GM19455 (cell line): ENCODE results near the gene SH3BGRL.
"Not testable (repeated sequence)": the region's sequence is repeated elsewhere in the genome, so short reads cannot be mapped to it uniquely, and the experiment has no call there.

Source experiments
- ATAC-seq: cut with Tn5 transposase; IDR thresholded peaks from one replicate; pipeline ENCODE4 v1.9.1; 2021; ENCODE audit not compliant: unreplicated experiment

The SH3BGRL gene

DNA sequence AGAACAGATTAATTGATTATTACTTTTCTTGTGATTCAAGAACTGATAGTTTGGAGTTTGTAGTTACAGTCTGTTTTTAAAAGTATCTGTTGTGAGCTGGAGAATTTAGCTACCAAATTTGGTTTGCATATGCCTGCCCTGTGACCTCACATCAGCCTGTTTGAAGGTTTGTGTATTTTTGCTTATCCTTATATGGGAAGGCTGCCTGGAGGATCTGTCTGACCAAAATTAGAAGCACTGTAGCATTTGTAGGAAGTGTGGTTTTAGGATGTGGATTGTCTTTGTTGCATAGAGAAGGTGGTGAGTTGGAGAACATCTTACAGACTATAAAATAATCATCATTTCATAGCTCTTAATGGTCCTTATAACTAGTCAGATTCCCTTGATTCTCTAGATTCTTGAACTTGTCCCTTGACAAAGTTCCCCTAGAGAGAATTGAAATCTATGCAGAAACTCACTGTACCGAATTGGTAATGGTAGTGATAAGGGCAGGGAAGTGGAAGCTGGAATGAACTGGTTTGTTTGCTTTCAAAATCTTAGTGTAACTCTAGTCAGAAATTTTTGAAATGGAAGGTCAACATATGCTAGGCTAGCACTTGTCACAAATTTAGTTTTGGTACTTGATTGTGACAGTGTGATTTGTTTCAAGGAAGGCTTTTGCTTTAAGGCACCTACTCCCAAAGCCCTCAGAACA, 57.3 kb downstream of the SH3BGRL start:
- no peak for ATAC-seq

DNA sequence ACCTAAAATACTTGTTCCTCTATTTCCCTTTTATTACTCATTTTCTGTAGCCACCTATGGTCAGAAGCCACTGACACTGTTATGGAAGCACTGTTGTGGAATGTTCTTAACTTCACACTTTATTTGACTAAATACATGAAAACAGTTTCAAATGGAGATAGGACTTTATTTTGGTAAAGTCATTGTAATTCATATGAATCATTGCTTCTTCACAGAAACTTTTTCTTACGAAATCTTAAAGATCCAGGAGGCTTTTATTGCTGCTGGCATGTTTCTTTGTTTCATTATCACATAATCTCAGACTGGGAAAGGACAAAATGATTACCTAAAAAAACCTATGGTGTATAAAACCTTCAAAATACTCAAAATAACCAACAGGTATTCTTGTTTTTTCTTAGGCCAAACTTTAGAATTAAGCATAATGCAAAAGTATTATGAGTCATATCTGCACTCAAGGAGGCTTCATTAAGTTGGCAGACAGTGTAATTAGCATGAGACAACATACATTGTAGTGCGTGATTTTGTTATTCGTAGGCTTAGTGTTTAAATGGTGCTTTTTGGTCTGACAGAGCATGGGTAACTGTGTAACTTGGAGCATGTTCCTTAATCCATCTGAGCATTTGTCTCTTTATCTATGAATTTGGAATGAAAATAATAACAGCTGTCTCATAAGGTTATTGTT, 58.0 kb downstream of the SH3BGRL start:
- no peak for ATAC-seq

DNA sequence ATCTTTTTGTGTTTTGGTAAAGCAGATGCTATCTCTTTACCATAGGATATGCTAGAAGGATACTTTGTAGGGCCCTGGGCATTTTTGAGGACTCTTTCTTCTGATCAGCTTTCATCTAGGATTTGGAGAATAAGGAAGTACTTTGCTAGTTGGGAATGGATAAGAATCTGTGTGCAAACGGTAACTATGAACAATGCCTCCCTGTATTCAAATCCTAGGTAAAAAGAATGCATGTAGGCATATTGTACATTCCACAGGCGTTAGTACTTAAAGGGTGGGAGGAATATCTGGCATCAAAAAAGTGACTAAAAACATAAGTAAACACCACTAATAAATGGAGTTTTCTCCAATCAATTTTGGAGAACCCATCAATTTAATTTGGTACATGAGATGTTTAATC, 59.7 kb downstream of the SH3BGRL start:
- ATAC-seq = no peak

DNA sequence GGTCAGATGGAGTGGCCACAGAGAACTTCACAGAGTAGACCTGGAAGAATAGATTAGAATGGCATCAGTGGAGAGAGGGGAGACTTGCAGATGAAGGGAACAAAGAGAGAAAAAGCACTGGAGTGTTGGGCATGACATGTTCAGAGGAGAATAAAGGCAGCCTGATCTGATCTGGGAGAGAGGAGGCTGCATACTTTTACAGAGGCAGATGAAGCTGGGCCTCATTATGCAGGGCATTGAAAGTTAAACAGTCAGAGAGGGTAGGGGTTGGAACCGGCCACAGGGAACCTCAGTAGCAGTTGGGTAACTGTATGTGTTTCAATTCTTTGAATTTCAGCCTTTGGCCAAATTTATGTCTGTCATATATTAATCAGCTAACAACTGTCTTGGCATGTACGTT, 61.2 kb downstream of the SH3BGRL start:
- no peak for ATAC-seq

DNA sequence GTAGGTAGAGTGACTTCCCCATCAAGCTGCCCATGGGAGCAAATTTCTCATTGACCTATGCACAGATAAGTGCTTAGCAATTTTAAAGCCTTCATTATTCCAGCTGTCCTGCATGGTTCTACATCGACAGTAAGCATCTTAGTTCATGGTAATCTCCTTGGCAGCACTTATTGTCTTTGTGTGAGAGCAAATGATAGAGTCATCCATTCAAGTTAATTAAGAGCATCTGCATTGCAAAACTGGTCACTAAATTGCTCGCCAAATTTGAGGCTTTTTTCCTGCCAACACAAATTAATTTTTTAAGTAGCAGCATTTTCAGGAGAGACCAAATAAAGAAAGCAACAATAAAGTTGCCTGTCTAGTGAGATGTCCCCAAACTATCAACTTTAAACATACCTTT, 76.7 kb downstream of the SH3BGRL start:
- ATAC-seq = no peak

DNA sequence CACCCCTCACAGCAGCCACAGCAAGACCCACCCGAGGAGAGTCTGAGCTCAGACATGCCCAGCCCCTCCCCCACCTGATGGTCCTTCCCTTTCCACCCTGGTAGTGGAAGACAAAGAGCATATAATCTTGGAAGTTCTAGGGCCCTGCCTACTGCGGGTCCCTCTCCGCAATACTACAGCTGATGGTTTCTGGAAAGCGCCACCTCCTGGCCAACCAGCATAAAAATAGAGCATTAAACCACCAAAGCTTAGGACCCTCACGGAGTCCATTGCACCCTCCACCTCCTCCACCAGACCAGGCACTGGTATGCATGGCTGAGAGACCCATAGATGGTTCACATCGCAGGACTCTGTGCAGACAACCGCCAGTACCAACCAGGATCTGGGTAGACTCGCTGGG, 78.2 kb downstream of the SH3BGRL start:
- ATAC-seq = no peak

DNA sequence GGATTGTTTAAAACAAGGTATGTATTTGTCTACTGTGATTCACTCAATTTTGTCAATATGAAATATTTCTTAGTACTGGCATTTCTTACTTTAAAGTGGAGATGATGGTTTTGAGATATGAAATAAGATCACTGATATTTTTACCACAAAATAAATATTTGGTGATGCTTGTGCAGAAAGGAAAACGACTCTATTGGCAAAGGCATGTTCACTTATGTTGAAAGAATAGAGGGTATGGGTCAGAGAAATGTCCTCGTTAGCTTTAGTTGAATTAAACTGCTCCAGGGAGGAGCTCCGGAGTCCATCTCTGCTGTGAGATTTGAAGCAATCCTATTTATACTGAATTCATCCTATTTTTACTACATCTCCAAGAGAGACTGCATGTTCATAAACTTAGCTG, 84.2 kb downstream of the SH3BGRL start:
- no peak for ATAC-seq

DNA sequence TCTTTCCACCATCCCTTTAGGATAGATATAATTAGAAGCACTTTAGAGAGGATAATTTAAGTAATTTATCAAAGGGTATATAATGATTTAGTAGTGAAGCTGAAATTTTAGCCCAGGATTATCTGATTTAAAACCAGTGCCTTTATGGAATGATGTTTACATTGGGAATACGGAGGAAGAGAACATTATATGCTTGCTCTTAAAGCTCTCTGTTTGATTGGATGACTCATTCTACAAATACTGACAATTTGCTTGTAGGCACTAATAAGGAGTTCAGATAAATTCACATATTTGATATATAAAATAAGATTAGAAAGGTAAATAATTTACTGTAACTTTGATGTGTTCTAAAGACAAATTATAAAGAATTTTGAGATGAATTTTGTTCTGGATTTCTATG, 84.7 kb downstream of the SH3BGRL start:
- ATAC-seq = no peak

DNA sequence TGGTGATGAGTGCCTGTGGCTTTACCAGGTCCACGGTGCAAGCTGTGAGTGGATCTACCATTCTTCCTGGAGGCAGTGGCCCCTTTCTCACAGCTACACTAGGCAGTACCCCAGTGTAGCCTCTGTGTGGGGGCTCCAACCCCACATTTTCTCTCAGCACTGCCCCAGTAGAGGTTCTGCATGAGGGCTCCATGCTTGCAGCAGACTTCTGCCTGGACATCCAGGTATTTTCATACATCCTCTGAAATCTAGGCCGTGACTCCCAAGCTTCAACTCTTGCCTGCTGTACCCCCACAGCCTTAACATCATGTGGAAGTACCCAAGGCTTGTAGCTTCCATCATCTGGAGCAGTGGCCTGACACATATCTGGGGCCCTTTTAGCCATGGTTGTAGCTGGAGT, 90.1 kb downstream of the SH3BGRL start:
- no peak for ATAC-seq

DNA sequence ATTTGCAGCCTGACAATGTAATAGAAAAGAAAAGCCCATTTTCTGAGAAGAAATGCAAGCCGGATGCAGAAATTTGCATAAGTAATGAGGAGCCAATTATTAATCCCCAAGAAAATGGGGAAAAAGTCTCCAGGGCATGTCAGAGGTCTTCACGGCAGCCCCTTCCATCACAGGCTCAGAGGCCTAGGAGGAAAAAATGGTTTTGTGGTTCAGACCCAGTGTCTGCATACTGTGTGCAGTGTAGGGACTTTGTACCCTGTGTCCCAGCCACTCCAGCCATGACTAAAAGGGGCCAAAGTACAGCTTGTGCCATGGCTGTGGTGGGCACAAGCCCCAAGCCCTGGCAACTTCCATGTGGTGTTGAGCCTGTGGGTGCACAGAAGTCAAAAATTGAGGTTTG, 92.2 kb downstream of the SH3BGRL start:
- no peak for ATAC-seq

DNA sequence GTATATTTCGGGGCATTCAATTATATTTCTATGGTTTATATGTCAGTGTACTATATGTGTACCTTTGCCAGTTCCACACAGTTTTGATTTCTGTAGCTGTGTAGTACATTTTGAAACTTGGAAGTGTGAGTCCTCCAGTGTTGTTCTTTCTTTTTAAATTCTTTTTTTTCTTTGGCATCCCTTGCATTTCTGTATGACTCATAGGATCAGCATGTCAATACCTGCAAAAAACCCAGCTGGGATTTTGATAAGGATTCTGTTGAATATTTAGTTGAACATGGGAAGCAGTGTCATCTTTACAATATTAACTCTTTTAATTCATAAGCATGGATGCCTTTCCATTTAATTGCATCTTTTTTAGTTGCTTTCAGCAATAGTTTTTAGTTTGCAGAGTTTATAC, 100.0 kb downstream of the SH3BGRL start:
- no peak for ATAC-seq

DNA sequence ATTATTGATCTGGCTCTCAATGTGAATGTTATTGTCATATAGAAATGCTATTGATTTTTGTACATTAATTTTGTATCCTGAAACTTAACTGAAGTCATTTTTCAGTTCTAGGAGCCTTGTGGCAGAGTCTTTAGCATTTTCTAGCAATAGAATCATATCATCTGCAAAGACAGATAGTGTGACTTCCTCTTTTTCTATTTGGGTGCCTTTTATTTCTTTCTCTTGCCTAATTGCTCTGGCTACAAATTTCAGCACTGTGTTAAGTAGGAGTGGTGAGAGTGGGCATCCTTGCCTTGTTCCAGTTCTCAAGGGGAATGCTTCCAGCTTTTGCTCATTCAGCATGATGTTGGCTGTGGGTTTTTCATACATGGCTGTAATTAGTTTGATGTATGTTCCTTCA, 102.7 kb downstream of the SH3BGRL start:
- no peak for ATAC-seq

DNA sequence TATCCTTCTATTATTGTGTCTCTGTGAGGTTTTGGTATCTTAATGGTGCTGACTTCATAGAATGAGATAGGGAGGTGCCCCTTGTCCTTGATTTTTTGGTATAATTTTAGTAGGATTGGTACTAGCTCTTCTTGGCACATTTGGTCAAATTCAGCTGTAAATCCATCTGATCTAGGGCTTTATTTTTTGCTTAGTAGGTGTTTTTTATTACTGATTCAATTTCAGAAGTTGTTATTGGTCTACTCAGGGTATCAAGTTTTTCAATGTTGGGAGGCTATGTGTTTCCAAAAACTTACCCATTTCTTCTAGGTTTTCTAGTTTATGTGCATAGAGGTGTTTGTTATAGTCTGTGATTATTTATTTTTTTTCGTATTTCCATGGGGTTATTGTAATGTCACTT, 103.3 kb downstream of the SH3BGRL start:
- no peak for ATAC-seq

DNA sequence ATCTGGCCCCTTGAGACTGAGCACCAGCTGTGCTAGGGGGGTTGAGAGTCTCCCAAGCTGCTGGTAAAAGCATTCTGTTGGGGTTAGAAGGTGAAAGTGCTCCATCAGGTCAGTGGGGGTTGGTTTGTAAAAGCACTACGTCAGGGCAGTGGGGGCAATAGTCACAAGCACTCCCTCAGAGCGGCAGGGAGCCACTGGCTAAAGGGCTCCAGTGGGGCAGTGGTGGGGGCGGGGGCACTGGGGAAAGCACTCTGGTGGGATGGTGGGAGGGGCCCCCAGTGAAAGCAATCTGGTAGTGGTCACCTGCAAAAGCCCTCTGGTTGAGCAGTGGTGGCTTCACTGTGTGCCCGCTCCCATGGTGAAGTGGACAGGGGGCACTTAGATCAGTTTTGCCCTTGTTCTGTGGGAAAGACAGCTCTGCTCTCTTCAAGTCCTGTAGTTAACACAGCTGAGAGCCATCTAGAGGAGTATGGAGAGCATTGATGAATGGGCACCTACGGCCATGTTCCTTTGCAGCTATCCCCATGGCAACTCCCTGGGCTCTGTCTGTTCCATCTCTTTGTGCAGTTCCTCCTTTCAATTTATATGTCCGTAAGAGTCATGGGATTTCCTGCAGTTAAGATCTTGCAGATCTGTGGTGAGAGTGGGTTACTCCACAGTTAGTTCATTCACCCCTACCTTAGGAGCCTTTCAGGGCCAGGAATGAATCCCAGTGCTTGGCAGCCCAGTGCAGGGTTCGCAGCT, 106.4 kb downstream of the SH3BGRL start:
- no peak for ATAC-seq

DNA sequence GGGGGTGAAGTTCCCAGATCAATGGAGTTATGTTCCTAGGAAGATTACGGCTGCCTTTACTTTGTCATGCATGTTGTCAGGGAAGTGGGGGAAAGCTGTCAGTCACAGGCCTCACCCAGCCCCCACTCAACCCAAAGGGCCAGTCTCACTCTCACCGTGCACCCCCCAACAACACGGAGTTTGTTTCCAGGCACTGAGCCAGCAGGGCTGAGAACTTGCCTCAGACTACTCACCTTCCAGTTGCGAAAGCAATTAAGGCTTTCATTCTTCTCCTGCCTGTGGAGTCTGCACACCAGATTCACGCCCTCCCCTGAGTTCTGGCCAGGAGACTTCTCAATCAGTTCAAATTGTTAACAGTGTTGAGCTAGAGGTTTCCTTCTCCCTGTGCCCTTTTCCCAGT, 114.3 kb downstream of the SH3BGRL start:
- no peak for ATAC-seq

DNA sequence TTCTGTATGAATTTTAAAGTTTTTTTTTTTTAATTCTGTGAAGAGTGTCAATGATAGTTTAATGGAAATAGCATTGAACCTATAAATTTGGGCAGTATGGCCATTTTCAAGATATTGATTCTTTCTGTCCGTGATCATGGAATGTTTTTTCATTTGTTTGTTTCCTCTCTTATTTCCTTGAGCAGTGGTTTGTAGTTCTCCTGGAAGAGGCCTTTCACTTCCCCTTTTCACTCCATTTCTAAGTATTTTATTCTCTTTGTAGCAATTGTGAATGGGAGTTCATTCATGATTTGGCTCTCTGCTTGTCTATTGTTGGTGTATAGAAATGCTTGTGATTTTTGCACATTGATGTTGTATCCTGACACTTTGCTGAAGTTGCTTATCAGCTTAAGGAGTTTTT, 129.8 kb downstream of the SH3BGRL start:
- ATAC-seq = not testable (repeated sequence)

DNA sequence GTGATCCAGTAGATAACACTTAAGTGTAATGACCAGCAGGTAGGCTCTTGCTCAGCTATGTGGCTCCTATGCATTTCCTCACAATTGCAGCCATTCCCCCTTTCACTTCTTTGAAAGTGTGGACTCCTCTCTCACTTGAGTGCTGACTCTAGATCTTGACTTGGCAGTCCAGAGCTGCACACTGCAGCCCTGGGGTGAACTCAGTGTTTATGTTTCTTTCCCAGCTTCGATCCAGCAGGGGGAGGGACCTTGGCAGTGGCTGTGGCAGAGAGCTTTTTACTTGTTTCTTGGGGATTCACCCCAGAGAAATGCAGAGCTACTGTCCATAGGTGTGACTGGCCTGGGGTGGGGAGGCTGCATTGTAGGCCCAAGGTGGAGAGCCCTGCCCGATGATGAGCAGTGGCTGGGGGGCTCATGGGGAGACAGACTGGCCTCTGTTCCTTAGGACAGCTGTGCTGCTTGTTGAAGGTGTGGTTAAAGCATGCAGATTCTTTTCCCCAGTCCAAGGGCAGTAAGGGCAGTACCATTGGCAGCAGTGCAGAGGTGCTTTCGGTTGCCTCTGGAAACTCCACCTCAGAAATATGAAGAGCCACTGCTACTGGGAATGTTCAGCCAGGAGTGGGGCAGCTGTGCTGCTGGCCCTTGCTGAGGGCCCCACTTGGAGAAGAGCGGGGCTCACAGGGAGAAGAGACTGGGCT, 134.7 kb downstream of the SH3BGRL start:
- no peak for ATAC-seq

DNA sequence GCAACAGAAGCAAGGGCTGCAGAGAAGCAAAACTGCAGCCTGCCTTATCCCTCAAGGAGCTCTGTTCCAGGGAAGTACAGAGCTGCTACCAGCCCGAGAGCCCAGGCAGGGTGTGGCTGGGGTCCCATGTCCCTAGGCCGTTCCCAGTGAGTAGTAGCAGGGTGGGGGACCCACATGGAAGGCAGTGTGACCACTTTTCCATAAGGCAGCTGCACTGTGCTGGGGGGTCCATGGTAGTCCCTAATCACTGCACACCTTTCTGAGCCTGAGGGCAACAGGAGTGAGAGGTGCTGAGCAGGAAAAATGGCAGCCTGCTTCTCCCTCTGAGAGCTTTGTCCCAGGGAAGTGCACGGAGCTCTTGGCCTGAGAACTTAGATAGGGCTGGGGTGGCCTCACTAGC, 135.9 kb downstream of the SH3BGRL start:
- no peak for ATAC-seq

DNA sequence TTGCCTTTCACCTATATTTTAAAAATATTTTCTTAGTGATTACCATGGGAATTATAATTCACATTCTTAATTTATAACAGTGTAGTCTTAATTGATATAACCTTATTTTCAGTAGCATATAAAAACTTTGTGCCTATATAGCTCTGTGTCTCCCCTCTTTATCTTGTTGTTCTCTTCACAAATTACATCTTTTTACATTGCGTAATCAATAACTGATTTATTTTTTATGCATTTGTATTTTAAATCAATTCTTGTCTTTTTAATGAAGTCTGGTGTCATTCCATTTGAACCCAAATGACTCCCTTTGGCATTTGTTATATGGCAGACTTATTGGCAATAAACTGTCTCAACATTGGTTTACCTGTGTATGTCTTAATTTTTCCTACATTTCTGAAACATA, 137.0 kb downstream of the SH3BGRL start:
- no peak for ATAC-seq

DNA sequence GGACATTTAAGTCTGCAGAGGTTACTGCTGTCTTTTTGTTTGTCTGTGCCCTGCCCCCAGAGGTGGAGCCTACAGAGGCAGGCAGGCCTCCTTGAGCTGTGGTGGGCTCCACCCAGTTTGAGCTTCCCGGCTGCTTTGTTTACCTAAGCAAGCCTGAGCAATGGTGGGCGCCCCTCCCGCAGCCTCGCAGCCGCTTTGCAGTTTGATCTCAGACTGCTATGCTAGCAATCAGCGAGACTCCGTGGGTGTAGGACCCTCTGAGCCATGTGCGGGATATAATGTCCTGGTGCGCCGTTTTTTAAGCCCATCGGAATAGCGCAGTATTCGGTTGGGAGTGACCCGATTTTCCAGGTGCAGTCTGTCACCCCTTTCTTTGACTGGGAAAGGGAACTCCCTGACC, 143.4 kb downstream of the SH3BGRL start:
- ATAC-seq = not testable (repeated sequence)
